GM12891 (cell line): ENCODE measurements around the gene THUMPD1. TPM values are rescaled to one million over a fixed set of nuclear protein-coding genes. Genes with fewer than 3 reads are reported as not detected.

Experiments used
- DNase-seq: peaks from one replicate; pipeline ENCODE4 v3.0.0; 2011; ENCODE audit warnings: low spot score; ENCODE audit not compliant: insufficient read length
- FAIRE-seq: peaks from 2 replicates; lab custom pipeline; 2011; peaks lifted over from hg19 to GRCh38; lab: Jason Lieb, UNC
- PAX5 ChIP-seq: IDR thresholded peaks from 2 replicates; pipeline ENCODE4 v1.6.1; 2011; ENCODE audit warnings: low read length, moderate library complexity, mild to moderate bottlenecking; ENCODE audit not compliant: insufficient read depth, severe bottlenecking
- POLR2A ChIP-seq: IDR thresholded peaks from 2 replicates; pipeline ENCODE4 v1.6.1; 2011; ENCODE audit warnings: low read depth, low read length, control low read depth
- POLR2AphosphoS5 ChIP-seq: IDR thresholded peaks from 2 replicates; pipeline ENCODE4 v1.6.1; 2011; ENCODE audit warnings: low read depth, low read length, control low read depth
- POU2F2 ChIP-seq: IDR thresholded peaks from 2 replicates; pipeline ENCODE4 v1.6.1; 2011; ENCODE audit warnings: low read depth, mild to moderate bottlenecking, control low read depth, low read length, moderate library complexity
- SPI1 ChIP-seq: IDR thresholded peaks from 2 replicates; pipeline ENCODE4 v1.6.1; 2011; ENCODE audit warnings: low read depth, low read length, control low read depth
- TAF1 ChIP-seq: IDR thresholded peaks from 2 replicates; pipeline ENCODE4 v1.6.1; 2011; ENCODE audit warnings: low read depth, low read length, control low read depth
- polyA plus RNA-seq: library from polyadenylated mRNA; unstranded; fragments of >200 nt; gene quantifications from one replicate; pipeline ENCODE4 v1.2.1, GENCODE V29; 2012; ENCODE audit warnings: low read depth, missing spikeins, inconsistent platforms; ENCODE audit not compliant: missing spikeins

THUMPD1 gene
- polyA plus RNA-seq, result 18.0 TPM

GRCh38 chr16:20741554-20742285, at the start of gene THUMPD1:
Gene THUMPD1, minus strand, starts transcription at chr16:20741818. Its CDS starts 79 bp downstream, at chr16:20741739.
- FAIRE-seq (peak; percentile 98), DNase-seq (peak; percentile 88)
- TF ChIP-seq POLR2AphosphoS5 (peak; percentile 84), POU2F2 (0 out of 2 replicates have a peak, but pooled peaks have one; percentile 22), POLR2A (no peak; the same call in 1 of the 2 replicates), TAF1 (peak; percentile 75)

- TF ChIP-seq PAX5 (no peak), POU2F2 (no peak), SPI1 (no peak)
Observed at GRCh38 chr16:20789130-20789529, 47.5 kb upstream of the THUMPD1 start.

GRCh38 chr16:20784204-20784603, 42.6 kb upstream of the THUMPD1 start:
- TF ChIP-seq POU2F2 (no peak), SPI1 (no peak), PAX5 (no peak), POLR2AphosphoS5 (no peak), TAF1 (no peak), POLR2A (no peak)
- no peak for FAIRE-seq
- DNase-seq, result no peak

More at GRCh38 chr16:20789130-20789529, 47.5 kb upstream of the THUMPD1 start:
- DNase-seq (no peak), FAIRE-seq (no peak)

- TF ChIP-seq PAX5 (no peak), SPI1 (no peak), POLR2A (no peak), POU2F2 (no peak), TAF1 (no peak), POLR2AphosphoS5 (no peak)
- DNase-seq (no peak), FAIRE-seq (no peak)
Observed at GRCh38 chr16:20782470-20782869, 40.9 kb upstream of the THUMPD1 start.

- DNase-seq (no peak), FAIRE-seq (no peak)
- no peak for TF ChIP-seq POLR2AphosphoS5
- no peak for TF ChIP-seq PAX5
- no peak for TF ChIP-seq SPI1
- TF ChIP-seq TAF1, result no peak
- TF ChIP-seq POLR2A, result no peak
Observed at GRCh38 chr16:20781697-20782096, 40.1 kb upstream of the THUMPD1 start.

- FAIRE-seq (peak; percentile 95), DNase-seq (peak; percentile 20)
- TF ChIP-seq POU2F2 (no peak), POLR2AphosphoS5 (no peak), POLR2A (no peak), TAF1 (no peak), PAX5 (no peak), SPI1 (no peak)
Observed at GRCh38 chr16:20774703-20775362, 33.2 kb upstream of the THUMPD1 start.

- DNase-seq (no peak), FAIRE-seq (no peak)
- TF ChIP-seq PAX5 (no peak), POLR2A (no peak), TAF1 (no peak), POU2F2 (no peak), SPI1 (no peak), POLR2AphosphoS5 (no peak)
Observed at GRCh38 chr16:20773679-20774078, 32.1 kb upstream of the THUMPD1 start.

GRCh38 chr16:20768818-20769217, 27.2 kb upstream of the THUMPD1 start:
- TF ChIP-seq POU2F2 (no peak), TAF1 (no peak), PAX5 (no peak), POLR2A (no peak), POLR2AphosphoS5 (no peak), SPI1 (no peak)
- DNase-seq (no peak), FAIRE-seq (no peak)

- no peak for FAIRE-seq
- DNase-seq, result no peak
- TF ChIP-seq POLR2A (no peak), PAX5 (no peak), POLR2AphosphoS5 (no peak), POU2F2 (no peak), TAF1 (no peak), SPI1 (no peak)
Observed at GRCh38 chr16:20768121-20768520, 26.5 kb upstream of the THUMPD1 start.
